GM08714 (cell line): ENCODE results near the gene TBC1D16.

Experiments used
- H3K4me3 ChIP-seq: fragments of 200-500 bp; sonication (Bioruptor generic); 2 replicates; pipeline ENCODE4 v1.5.1; 2014; ENCODE audit warnings: mild to moderate bottlenecking, low read length, inconsistent platforms
- ZNF274 ChIP-seq: IDR thresholded peaks from 2 replicates; pipeline ENCODE4 v1.6.1; 2012; ENCODE audit warnings: mild to moderate bottlenecking, low read depth, low read length

TBC1D16 gene

DNA sequence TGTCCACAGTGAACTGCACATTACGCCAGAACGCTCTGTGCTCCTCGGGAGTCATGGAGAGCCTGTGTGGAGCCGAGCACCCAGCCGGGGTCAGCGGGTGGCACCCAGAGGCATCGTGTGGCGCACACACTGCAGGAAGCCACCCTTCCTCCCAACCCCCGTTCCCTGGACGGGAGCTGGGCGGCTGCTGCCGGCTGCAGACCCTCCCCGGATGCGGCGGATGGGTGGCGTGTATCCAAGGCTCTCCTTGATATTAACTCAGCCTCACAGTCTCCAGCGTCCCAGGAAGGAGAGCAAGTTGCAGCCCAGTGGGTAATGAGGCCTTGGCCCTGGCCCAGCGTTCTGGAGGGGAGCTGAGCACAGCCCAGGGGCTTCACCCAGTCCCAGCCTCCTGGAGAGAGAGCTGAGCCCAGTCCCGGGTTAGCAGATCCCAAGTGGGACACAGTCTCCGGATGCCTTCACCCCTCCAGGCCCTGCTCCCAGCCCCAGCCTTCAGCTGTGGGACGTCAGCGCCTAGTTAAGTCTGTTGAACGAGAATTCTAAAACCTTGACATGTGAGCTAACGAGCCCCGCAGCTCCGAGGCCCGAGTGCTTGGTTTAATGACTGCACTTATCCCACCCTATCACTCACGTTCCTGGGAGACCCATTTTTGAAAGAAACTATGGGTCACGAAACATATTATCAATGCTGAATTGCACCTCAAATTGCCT, 86.6 kb downstream of the TBC1D16 start:
- TF ChIP-seq ZNF274, result no peak
- no peak overlapping the region for H3K4me3 ChIP-seq

GRCh38 chr17:79948406-79948944, 87.2 kb downstream of the TBC1D16 start:
- no peak overlapping the region for H3K4me3 ChIP-seq
- no peak for TF ChIP-seq ZNF274

- no peak for TF ChIP-seq ZNF274
- H3K4me3 ChIP-seq, result no peak overlapping the region
Measured at GRCh38 chr17:79947351-79948031, 88.2 kb downstream of the TBC1D16 start.

DNA sequence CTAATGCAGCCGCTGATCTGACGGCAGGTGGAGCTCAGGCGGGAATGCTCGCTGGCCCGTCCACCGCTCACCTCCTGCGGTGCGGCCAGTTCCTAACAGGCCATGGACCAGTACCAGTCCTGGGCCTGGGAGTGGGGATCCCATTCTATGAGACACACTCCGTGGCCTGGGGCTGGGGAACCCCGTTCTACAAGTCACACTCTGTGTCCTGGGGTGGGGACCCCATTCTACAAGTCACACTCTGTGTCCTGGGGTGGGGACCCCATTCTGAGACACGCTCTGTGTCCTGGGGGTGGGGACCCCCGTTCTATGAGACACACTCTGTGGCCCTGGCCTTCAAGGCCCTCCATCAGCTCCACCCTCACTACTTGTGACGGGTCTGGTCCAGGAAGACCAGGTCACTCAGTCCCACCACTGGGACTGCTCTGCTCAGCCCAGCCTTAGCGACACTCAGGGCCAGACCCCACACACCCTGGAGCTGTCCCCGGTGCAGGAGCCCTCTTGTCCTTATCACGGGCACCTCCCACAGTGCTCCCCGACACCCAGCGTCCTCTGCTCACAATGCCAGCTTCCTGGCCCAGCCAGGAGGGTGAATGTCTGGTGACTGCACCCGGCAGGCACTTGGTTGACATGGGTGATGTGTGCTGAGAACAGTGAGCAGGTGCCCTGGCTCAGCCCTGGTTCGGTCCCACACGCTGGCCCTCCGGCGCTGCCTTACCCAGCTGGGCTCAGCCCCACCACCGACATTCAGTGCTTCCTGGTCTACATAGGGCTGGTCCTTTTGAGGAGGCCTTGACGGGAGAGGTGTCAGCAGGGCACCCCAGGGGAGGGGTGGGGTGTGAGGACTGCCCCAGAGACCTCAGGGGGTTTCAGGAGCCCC, 89.1 kb downstream of the TBC1D16 start:
- TF ChIP-seq ZNF274, result no peak
- no peak overlapping the region for H3K4me3 ChIP-seq

DNA sequence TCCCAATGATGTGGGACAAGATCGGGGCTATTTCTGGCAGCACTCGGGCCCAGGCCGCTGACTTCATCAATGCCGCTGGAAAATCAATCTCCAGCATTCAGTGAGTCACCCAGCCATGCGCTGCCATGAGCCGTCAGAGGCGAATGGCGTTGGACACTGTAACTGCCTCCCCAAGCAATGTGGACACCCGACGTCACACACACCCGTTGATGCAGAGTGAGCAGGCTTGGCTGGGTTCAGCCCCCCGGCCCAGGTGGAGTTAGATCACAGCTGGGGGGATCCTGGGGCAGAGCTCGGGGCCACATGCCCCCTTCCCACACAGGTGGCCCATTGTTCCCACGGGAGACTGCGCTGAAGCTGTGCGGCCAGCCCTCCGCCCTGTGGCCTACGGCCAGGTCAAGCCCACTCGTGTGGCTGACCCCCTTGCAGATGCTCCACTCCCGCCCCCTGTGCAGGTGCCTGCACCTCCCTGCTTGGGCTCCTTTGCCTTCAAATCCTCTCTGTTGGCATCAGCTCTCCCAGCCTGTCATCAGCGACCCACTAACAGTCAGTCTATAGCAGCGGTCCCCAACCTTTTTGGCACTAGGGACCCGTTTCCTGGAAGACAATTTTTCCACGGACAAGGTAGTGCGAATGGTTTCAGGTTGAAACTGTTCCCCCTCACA, 89.9 kb downstream of the TBC1D16 start:
- no peak overlapping the region for H3K4me3 ChIP-seq
- no peak for TF ChIP-seq ZNF274

DNA sequence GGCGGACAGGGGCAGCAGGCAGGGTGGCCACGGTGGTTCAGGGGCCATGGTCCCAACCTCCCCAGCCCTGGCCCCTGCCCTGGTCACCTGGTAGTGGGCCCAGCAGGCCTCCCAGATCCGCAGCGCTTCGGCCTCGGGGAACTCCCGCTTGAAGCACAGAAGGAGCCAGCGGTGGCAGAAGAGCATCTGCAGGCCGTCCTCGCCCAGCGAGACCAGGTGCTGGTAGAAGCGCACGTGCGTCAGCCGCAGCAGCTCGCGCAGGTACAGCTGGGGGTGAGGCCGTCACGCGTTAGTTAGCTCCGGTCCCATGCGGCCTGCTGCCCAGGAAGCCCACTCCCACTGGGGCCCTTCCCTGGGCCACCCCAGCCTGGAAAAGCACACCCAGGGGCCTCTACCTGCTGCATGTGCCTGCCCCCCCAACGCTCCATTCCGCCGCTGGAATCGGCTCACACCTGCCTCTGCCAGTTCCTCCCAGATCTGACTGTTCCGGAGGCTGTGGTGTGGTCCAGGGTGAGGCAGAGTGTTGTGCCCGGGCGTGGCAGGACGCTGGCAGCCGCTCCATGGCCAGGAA, 90.8 kb downstream of the TBC1D16 start:
- no peak overlapping the region for H3K4me3 ChIP-seq
- TF ChIP-seq ZNF274, result no peak

DNA sequence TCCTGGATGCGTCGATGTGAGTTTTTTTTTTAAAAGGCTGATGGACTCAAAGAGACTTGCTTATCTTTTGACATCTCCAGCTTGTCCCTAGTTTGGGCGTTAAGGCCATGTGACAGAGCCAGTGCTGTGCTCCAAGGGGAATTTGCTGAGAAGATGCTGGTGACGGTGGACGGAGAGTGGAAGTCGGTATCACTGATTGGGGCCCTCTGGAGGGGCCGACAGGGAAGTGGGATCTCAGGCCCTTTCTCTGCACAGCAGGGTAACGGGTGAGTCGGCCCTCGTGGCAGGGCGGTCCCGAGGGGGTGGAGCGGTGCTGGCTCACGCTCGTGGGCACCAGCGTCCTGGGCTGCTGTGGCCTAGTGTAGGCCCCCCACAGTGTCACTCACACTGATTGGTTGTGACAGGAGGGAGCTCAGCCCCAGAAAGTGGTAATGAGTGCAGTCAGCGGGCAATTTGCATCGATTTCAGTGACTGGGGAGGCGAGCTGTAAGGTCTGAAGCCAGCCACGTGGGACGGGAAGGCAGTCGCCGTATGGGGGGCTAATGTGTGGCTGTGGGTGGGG, 91.3 kb downstream of the TBC1D16 start:
- TF ChIP-seq ZNF274, result no peak
- no peak overlapping the region for H3K4me3 ChIP-seq

DNA sequence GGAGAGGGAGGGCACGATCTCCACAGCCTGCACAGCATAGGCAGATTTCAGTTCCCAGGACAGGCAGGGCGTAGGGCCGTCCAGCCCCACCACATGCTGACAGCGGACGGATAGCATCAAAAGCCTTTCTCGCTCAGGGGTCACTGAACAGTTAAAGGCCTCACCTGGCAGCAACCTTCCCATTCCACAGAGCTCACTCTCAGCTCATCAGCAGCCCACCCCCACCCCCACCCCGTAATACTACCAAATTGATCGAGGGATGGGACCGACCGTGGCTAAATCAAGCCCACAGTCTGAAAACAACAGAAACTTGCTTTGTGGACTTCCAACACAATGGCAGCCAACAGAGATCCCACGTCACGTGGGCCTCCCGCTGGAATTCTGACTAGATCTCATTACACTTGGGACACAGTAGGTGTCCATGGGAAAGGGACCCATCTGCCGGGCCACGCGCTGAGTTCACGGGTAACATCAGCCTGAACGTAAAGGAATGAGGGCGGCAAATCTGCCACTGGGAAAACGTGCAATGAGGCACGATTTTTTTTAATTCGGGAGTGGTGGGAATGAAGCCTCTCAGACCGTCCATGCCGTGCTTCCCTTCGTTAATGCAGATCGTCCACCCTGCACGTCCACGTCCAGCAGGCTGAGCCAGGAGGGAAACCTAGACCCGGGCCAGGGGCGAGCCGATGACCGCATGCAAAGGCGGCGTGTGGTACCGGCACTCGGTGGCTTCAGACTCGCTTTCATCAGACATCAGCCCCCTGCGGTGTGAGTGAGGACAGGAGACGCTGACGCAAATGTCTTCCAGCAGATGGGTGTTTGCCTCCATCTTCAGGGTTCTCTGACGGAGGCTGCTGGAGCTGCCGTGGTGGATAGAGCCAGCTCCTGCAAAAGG, 92.1 kb downstream of the TBC1D16 start:
- no peak overlapping the region for H3K4me3 ChIP-seq
- TF ChIP-seq ZNF274, result no peak

- TF ChIP-seq ZNF274, result no peak
- H3K4me3 ChIP-seq, result no peak overlapping the region
Measured at GRCh38 chr17:79942591-79943346, 92.9 kb downstream of the TBC1D16 start.

- TF ChIP-seq ZNF274, result no peak
Measured at GRCh38 chr17:79942011-79942405, 93.7 kb downstream of the TBC1D16 start.

DNA sequence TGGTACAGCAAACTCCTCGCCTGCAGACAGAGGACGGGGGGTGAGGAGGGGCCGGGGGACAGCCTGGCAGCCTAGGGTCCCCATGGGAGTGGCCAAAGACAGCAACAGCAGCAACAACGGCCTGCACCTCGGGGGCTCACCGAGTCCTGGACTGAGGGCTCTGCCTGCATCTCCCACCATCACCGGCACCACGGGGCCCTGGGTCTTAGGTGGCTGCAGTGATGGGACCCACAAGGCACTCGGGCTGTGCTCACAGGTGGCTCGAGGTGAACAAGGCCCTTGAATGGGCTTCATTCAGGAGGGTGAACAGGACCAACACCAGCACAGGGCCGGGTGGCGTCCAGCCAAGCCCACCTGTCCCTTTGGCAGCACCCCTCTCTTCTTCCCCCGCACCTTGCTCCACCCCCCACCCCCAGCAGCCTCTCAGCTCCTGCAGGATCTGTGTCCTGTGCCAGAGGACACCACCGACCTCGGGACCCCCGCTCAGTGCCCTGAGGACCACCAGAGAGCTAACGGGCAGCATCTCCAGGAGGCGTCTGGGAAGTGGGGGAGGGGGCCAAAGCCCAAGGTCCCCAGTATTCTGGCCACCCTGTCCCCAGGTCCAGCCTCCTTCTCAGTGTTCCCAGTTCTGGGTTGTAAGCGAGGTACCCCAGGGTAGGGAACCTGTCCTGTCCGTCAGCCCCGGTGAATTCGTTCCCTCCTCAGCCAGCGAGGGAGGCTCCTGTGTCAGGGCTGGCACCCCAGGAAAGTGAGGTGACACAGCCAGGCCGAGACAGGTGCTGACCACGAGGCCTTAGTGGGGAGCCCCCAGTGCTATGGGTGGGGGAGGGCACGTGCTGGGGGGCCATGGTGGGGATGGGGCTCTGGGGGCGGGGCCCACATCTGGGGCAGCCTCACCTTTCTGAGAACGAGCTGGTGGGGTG, 94.3 kb downstream of the TBC1D16 start:
- TF ChIP-seq ZNF274, result no peak
- no peak overlapping the region for H3K4me3 ChIP-seq

More at GRCh38 chr17:79942011-79942405, 93.7 kb downstream of the TBC1D16 start:
- no peak overlapping the region for H3K4me3 ChIP-seq
